NCI-H2196 treated with DMSO at 0.1 percent for 48 hours (cell line): Measurements from ENCODE around the gene EXOC2.

Experiments used
- DNase-seq: peaks from one replicate; lab custom pipeline; 2025; ENCODE audit not compliant: unreplicated experiment; lab: John Stamatoyannopoulos, UW

The EXOC2 gene

DNA sequence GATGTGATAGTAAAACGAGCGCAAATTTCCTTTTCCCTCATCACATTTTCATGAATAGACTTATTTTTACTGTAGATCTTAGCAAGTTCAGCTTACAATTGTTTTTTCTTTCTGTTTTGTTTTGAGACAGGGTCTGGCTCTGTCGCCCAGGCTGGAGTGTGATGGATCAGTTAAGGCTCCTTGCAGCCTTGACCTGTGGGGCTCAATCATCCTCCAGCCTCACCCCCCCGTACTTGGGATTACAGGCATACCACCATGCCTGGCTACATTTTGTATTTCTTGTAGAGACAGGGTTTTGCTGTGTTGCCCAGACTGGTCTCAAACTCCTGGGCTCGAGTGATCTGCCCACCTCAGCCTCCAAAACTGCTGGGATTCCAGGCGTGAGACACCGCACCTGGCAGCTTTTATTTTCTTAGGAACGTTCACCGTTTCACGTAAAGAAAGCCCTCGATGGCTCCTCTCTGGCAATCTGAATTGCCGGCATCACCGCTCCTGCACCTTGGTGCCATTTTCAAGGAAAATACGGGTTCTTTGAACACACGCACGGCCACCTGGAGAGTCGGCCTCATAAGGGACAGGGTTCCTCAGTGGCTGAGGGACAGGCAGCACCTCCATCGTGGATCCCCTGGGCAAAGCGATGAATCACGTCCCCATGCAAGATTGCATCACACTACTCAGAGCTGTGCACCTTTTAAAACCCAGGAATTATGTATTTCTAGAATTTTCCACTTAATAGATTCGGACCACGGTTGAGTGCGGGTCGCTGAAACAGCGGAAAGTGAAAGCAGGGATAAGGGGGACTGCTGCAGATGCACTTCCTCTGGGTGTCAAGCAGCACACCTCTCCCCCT, 222.7 kb downstream of the EXOC2 start:
- DNase-seq: no peak

DNA sequence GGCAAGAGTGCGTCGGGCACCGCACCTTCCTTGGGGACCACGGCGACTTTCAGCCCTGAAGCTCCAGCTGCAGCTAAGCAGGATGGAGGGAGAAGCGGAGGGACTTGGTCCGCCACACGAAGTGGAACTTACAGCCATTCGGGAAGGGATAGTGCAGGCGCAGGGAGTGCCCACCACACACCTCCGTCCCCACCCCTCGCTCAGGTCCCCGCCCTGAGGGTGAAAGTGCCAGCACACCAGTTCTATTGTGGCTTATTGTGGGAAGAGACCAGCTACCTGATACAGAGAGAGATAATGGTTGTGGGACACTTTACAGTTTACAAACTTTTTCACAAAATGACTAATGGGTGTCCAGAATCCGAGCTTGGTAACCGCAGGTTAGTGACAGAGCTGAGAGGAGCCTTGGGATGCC, 225.3 kb downstream of the EXOC2 start:
- DNase-seq: no peak

DNA sequence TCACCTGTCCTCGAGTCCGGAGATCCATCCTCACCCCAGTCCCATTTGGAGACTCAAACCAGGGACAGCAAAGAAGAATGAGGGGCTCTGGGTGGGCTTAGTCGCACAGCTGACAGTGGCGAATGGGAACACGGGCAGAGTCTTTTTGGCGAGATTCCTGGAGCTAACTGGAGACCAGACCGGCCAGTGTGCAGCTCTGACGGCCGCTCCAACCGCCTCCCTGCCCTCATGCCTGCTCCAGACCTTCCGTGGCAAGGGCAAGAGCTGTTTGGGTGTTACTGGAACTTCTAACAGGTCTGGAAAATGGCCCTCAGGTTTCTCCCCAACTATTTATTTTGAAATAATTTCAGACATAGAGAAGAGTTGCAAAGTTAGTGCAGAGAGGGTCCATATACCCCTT, 225.8 kb downstream of the EXOC2 start:
- DNase-seq: no peak

DNA sequence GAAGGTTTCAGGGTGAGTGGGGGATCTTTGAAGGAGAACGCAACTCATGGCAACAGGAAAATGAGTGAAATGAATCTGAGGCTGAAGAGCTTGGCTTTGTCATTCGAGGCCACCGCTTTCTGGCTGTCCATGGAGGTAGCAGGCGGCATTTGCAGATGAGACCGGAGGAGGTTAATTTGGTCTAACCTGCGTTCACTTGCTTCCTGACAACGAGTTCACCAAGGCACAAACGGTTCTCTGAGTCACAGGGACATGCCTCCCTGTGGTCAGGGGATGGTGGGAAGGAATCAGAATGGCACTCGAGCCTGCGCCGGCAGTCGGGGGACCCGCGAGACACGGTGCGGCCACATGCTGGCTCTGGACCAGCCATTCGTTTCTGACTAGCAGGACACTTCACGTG, 226.4 kb downstream of the EXOC2 start:
- DNase-seq: no peak

DNA sequence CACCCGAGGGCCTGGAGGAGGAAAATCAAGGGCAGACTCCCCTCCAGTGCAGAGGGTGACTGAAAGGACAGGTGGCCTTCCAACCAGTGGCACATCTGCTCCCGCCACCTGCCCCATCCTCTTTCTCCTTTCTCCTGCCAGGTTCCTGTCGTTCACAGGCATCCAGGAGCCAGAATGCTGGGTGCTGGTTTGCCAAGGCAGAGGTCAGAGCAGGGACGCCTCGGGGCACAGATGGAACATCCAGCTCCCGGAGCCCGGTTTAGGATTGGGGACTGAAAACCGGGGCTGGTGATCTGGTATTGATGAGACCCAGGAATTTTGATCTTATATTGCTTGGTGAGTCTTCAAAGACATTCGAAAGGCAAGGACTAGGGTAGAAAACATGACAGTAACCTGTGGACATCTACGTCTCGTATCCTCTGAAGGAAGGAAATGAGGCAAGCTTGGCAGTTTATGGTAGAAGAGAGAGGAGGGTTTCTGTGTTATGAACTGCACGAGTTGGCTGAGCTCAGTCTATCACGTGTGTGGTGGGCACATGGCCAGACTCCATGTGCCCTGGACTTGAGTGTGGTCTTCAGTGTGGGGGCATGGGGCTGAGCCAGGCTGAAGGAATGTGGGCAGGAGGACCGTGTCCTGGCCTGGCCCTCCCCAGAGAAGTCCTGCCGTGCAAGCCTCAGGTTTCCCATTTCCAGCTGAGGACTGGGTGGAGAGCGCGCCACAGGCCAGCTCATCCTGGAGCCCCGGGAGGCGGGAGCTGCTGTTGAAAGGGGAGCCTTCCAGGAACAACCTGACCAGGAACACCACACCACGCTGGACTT, 227.2 kb downstream of the EXOC2 start:
- DNase-seq: no peak

DNA sequence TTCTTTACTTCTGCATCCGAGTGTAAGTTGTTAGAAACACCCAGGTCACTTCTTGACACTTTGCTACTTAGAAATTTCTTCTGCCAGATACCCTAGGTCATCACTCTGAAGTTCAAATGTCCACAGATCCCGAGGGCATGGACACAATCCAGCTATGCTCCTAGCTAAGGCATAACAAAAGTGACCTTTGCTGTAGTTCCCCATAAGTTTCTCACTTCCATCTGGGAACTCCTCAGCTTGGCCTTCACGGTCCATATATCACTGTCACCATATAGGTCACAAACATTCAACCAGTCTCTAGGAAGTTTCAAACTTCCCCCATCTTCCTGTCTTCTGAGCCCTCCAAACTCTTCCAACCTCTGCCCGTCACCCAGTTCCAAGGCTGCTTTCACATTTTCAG, 236.1 kb downstream of the EXOC2 start:
- DNase-seq: no peak

DNA sequence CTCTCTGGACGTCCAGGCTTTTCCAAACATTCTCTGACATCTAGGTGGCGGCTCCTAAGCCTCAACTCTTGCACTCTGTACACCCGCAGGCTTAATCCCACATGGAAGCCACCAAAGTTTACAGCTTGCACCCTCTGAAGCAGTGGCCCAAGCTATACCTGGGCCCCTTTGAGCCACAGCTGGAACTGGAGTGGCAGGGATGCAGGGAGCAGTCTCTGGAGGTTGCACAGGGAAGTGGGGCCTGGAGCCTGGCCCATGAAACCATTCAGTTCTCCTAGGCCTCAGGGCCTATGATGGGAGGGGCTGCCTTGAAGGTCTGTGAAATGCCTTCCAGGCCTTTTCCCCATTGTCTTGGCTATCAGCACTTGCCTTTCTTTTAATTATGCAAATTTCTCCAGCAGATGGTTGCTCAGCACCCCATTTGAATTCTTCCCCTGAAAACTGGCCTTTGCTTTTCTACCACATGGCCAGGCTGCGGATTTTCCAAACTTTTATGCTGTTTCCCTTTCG, 236.5 kb downstream of the EXOC2 start:
- DNase-seq: no peak

DNA sequence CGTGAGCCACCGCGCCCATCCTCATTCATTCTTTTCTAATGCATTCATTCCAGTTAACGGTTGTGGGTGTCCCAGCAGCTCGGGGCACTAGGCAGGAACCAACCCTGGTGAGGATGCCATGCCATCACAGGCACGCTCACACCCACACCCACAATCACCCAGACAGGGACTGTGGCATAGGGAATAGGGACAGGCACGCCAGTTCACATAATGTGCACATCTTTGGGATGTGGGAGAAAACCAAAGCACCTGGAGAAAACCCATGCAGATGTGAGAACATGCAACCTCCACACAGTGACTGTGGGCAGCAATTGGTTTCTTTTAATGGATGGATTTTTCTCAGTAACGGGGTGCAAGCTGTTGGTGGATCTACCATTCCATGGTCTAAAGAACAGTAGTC, 237.1 kb downstream of the EXOC2 start:
- DNase-seq: no peak

DNA sequence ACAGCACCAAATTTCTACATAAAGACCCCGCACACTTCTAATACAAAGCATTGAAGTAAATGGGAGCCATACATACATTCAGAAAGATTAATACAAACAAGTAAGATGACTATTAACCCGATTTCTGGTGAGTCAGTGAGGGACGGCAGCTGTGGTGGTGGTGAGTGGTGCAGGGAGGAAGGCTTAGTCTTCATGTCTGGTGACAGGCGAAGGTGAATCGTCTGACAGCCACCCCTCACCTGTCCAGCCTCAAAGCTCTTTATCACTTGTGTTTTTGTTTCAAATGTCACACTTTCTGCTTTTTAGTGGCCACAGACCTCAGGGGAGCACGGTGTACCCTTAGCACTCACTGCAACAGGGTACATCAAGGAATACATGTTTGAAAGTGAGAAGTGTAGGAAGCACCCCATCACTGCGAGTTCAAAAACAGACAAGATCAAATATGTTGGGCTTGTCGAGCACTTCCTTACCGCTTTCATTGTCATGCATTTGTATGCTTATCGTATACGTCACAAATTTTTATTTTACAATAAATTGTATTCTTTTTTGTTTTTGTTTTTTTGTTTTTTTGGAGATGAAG, 237.8 kb downstream of the EXOC2 start:
- no peak for DNase-seq

DNA sequence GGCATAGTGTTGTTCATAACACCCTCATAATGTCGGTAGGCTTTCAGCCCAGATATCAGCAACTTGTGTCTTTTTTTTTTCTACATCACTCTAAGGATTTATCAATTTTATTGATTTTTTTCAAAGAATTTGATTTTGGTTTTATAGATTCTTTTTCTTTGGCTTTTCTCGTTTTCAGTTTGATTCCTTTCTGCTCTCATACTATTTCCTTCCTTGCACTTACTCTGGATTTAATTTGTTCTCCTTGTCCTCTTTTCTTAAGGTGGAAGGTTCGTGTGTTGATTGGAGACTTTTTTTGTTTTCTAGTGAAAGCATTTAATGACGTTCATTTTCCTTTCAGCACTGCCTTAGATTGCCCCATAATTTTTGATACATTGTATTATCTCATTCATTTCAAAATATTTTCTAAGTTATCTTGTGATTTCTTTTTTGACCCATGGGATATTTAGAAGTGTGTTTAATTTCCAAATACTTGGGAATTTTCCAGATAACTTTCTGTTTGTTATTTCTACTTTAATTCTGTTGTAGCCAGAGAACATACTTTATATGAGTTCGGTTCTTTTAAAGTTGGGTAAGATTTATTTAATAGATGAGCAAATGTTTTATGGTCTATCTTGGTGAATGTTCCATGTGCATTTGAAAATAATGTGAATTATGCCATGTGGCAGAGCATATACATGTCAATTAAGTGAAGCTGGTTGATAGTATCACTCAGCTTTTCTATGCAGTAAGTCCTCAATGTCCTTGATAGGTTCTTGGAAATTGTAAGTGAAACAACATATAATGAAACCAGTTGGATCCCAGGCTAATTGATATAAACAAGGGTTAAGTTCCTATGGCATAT, 238.6 kb downstream of the EXOC2 start:
- DNase-seq: no peak

DNA sequence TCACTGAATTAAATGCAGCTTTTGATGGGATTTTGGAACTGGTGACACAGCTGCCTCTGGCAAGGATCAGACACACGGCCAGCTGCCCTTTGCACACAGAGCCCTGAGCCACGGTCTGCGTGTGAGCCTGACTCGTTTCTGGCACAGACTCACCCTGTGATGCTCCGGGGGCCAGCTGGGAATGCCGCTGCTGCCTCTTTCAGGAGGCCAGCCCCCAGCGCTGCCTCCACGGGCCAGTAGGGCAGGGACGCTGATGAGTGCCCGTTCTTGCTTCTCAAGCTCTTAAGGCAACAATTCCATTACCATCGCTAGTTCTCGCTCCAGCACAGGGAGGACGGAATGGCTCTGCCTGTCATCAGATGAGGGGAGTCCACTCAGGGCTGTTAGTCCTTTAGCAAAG, 239.8 kb downstream of the EXOC2 start:
- DNase-seq: no peak

DNA sequence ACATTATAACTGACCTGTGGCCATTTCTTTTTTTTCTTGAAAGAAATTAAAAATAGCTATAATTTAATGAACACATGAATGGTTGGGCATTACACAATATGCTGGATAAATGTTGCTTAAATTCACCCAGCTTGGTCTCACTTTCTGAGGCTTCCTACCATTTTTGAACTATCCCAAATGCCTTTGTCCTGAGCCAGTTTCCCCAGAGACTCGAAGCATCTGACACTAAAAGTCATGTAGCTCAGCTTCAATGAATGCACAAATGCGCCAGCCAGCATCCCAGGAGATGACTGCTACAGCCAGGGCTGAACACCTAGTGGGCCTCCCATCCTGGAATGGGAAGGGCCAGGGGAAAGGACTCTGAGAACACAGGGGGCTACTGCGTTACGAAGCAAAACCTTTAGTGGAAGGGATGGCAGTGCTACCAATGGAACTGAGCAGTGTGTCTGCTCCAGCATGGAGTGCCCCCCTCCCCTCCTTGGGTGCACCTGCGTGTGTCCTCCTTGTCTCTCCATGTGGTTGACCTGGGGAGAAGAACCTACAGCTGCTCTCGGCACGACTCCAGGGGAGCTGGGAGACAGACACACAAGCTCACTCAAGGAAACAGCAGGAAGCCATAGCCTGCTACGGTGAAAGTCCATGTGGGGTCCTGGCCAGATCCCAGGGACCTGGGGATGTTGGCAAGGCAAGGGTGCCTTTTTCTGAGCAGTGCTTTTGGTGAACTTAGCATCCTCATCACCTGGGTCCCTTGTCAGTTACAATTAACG, 240.5 kb downstream of the EXOC2 start:
- no peak for DNase-seq

DNA sequence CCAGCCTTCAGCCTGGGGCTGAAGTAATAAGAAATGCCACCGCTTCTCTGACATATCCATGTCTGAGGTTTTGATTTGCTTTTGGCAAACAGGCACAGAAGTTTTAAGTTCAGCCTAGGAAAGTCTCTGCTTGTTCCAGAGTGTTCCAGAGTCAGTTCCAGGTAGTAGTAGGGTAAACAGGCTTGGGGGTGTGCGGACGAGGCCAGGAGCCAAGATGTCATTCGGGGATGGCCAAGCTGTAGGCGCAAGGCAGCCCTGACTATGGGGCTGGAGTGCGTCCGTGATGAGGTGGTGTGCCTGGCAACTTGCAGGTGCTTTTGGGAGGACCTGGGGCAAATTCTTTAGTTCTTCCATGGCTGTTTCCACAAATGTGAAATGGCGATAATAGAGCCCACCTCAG, 241.1 kb downstream of the EXOC2 start:
- no peak for DNase-seq

DNA sequence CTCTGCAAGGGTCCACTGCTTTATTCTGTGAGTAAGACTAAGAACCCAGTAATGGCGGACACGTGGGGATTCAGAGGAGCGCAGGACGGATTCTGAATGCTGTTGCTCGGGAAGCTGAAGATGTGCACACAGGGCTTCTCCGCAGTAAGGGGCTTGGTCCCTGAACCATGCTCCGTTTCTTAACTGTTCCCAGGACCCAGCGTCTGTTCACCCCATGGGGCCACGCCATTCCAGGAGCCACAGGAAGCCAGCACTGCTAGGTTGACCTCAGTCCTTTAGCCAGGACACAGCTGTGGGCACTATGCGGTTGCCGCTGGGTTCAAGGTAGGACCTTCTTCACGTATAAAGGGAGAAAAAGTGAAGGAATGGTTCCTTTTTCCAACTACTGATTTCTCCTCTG, 241.6 kb downstream of the EXOC2 start:
- DNase-seq: no peak

DNA sequence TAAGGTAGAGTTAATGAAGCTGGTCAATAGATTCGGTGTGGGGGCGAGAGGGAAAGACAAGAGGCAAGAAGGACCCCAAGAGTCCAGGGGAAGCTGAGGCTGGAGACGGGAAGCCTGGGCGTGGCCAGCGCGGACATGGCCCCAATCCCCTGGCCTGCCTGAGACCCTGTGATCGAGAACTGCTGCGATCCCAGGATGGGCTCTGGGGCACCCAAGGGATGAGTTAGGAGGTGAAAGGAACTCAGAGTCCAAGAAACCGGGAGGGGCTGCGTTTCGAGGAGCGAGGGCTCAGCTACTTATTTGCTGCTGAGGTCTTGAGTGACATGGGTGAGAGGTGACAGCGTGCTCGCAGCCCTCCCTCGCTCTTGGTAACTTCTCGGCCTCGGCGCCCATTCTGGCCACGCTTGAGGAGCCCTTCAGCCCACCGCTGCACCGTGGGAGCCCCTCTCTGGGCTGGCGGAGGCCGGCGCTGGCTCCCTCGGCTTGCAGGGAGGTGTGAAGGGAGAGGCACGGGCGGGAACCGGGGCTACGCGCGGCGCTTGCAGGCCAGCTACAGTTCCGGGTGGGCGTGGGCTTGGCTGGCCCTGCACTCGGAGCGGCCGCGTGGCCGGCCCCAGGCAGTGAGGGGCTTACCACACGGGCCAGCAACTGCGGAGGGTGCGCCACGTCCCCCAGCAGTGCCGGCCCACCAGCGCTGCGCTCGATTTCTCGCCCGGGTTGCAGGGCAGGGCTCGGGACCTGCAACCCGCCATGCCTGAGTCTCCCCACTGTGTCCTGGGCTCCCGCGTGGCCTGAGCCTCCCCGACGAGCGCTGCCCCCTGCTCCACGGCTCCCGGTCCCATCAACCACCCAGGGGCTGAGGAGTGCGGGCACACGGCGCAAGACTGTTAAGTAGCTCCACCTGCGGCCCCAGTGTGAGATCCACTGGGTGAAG, 243.2 kb downstream of the EXOC2 start:
- no peak for DNase-seq

DNA sequence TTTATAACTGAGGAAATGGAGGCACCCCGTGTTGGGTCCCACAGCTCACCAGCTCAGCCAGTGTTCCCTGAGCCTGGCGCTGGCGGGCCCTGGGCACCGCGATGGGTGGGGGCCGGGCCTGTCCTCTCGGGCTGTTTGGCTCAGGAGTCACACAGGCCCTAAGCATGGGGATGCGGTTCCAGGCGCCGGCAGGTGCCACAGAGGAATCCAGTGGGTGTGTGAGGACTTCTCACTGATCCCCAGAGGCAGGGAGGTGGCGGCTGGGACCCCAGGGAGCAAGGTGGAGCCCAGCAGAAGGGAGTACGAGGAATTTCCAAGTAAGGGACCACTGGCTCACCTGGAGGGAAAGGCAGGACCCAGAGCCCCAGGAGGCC, 243.9 kb downstream of the EXOC2 start:
- DNase-seq: no peak

DNA sequence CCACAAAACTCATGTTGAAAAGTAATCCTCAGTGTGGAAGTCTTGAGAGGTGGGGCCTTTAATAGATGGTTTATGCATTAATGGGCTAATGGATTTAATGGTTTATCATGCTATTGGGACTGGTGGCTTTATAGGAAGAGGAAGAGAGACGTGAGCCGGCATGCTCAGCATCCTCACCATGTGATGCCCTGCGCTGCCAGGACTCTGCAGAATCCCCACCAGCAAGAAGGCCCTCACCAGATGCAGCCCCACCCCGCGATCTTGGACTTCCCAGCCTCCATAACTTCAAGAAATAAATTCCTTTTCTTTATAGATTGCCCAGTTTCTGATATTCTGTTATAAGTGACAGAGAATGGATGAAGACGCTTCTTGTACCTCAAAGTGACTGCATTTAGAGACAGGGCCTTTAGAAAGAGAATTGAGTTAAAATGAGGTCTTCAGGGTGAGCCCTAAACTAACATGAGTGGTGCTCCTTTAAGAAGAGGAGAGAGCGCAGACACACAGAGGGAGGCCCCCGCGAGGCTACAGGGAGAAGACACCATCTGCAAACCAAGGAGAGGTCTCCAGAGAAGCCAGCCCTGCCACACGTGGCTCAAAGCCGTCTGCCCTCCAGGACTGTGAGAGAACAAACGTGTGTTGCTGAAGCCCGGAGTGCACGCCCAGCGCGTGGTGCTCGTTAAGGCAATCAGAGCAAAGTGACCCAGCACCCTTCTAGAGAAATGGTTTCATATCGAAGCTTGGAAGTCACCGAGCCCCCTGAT, 244.5 kb downstream of the EXOC2 start:
- no peak for DNase-seq

DNA sequence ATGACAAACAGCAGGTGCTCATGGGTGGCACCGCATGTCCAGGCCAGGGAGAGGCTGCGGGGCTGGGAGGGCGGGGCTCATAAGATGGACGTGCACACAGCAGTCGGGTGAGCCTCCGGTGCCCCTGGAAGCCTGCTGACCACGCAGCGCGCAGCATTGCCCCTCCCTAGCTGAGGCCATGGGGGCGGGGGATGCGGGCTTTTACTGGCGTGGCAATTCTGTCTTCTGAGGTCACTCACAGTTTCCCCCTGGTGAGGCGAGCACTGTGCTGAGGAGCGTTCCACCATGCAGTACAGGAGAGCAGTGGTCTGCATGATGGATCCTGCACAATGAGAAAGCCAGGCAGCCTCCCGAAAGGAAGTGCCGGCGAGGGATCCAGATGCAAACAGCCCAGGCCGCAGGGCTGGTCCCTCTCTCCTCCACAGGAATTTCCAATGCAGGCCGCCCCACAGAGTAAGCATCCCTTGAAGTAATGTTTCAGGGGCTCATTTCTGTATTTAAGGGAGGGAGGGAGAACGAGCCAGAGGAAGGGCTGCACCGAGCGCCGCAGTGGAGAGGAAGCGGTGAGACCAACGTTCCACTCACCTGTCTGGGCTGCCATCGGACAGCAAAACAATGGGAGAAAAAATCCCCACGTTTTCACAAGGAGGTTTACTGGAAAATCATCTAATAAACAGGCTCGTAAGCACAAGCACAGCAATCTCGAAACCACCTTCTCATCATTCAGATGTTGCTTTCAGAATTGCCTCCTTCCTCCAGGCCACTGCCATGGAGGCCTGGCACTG, 245.4 kb downstream of the EXOC2 start:
- no peak for DNase-seq
